K562 (cell line): ENCODE data around the gene MTRF1L. TPM values are rescaled to one million over a fixed set of nuclear protein-coding genes. Genes with fewer than 3 reads are reported as not detected.

Source experiments
- ARID3A ChIP-seq: IDR thresholded peaks from 2 replicates; pipeline ENCODE4 v1.6.1; 2012; ENCODE audit warnings: low read depth, low read length, improper control_type of control experiment, borderline replicate concordance
- MCM5 ChIP-seq: fragments of 450-650 bp; IDR thresholded peaks from 2 replicates; pipeline ENCODE4 v1.6.1; 2016; ENCODE audit warnings: low read depth
- MIER1 ChIP-seq: fragments of 450-650 bp; IDR thresholded peaks from 2 replicates; pipeline ENCODE4 v1.6.1; 2016; ENCODE audit warnings: antibody characterized with exemption, mild to moderate bottlenecking, low read depth
- MYNN ChIP-seq, 2 experiments: sonication (generic); formaldehyde crosslinking in 1 of 2; IDR thresholded peaks; 2 replicates each; pipeline versions ENCODE4 v1.5.0 to v1.6.1; 2016 to 2020; ENCODE audit warnings: antibody characterized with exemption in 1 of 2, missing genetic modification reagents in 1 of 2
- NCOA1 ChIP-seq: fragments of 450-650 bp; IDR thresholded peaks from 2 replicates; pipeline ENCODE4 v1.6.1; 2016; ENCODE audit warnings: low read depth
- SNIP1 ChIP-seq: fragments of 450-650 bp; IDR thresholded peaks from 2 replicates; pipeline ENCODE4 v1.7.1; 2017; ENCODE audit warnings: low read depth, mild to moderate bottlenecking
- XRCC3 ChIP-seq: fragments of 450-650 bp; IDR thresholded peaks from 2 replicates; pipeline ENCODE4 v1.6.1; 2017; ENCODE audit warnings: mild to moderate bottlenecking, moderate library complexity
- polyA plus RNA-seq, 8 experiments: library from polyadenylated mRNA; depleted of rRNA in 4 of 8; stranded (reverse) in 5 of 8; unstranded in 3 of 8; fragments of >200 nt; fragmentation: Nextera tagmentation in 2 of 8; fragmentation: Illumina TruSeq in 1 of 8; extraction: Ambion mirVana in 2 of 8; extraction: Trizol in 1 of 8; gene quantifications; 2 replicates each; pipeline versions ENCODE4 v1.2.1 to v1.2.3, GENCODE V29; 2011 to 2014; ENCODE audit warnings: inconsistent platforms in 1 of 8, missing spikeins in 1 of 8
- total RNA-seq, 7 experiments: library from RNA; depleted of rRNA in 6 of 7; stranded (reverse); fragments of >200 nt in 6 of 7; fragmentation: Illumina TruSeq in 2 of 7; extraction: Trizol in 2 of 7; gene quantifications; 2 replicates each; pipeline versions ENCODE4 v1.2.1 to v1.2.3, GENCODE V29; 2011 to 2021; ENCODE audit warnings: low replicate concordance in 1 of 7

The MTRF1L gene
- total and polyA plus RNA-seq, 9 of the 15 experiments (the other 6 are each of a cell fraction or from before 2014, with no cell fraction given): 10.7 to 34.0 (median 30.2) TPM

- TF ChIP-seq NCOA1 (peak; percentile 38; the same call in 1 of the 2 replicates), MCM5 (no peak), ARID3A (peak; percentile 83; the same call in 1 of the 2 replicates), MIER1 (no peak), SNIP1 (no peak), MYNN (IDR thresholded peaks at IDR 0.05) (0 out of 2 replicates have a peak, but pooled peaks have one; percentile 24), MYNN (CRISPR knock-in tag; IDR thresholded peaks at IDR 0.05) (no peak), XRCC3 (no peak)
Measured at GRCh38 chr6:152983637-152984512, 18.6 kb downstream of the MTRF1L start (continued).
